22Rv1 (cell line): ENCODE data around the gene SV2C.

Source experiments
- ZFX ChIP-seq: fragments of 450-650 bp; IDR thresholded peaks from 2 replicates; pipeline ENCODE4 v1.6.1; 2017; ENCODE audit warnings: antibody characterized with exemption, borderline replicate concordance
- TF ChIP-seq, protein P1 (sequence below): fragments of 450-650 bp; IDR thresholded peaks from 2 replicates; pipeline ENCODE4 v1.5.1; 2017; ENCODE audit warnings: mild to moderate bottlenecking

DNA sequence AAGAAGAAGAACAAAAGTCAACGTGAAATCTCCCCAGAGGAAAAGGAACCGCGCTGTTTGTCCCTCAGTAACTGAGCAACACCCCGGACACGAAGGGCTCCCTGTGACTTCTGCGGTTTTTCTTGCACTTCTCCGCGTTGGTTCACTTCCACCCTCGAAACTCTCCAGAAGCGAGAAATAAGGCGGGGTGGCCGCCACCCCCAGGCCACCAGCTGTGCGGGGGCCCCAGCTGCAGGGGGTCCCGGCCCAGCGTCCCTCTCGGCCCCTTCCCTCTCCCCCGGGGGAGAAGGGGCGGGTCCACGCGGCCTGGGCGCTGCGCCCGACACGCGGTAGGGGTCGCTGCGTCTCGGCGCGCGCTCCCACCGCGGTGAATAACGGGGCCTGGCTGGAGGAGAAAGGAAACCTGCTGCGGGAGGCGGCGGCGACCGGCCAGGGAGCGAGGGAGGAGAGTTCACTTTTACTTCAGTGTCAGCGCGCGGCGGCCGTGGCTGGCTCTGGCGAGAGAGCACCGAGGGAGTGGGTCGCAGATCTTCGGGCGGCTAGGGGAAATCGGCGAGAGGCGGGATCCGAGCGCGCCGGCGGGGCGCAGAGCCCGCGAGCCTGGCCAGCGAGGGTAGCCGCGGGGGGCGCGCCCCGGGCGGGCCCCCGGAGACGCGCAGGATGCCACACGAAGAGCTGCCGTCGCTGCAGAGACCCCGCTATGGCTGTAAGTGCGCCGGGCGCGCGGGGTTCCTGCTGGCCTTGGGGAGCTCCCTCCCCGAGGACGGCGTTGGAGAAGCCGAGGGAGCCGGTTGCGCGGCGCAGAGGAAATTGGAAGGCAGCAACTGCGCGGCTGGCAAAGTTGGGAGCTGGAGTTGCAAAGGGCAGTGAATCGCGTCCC lies 319.9 kb downstream of the SV2C start, which contains the start of gene IQGAP2:
- TF ChIP-seq, protein P1, sequence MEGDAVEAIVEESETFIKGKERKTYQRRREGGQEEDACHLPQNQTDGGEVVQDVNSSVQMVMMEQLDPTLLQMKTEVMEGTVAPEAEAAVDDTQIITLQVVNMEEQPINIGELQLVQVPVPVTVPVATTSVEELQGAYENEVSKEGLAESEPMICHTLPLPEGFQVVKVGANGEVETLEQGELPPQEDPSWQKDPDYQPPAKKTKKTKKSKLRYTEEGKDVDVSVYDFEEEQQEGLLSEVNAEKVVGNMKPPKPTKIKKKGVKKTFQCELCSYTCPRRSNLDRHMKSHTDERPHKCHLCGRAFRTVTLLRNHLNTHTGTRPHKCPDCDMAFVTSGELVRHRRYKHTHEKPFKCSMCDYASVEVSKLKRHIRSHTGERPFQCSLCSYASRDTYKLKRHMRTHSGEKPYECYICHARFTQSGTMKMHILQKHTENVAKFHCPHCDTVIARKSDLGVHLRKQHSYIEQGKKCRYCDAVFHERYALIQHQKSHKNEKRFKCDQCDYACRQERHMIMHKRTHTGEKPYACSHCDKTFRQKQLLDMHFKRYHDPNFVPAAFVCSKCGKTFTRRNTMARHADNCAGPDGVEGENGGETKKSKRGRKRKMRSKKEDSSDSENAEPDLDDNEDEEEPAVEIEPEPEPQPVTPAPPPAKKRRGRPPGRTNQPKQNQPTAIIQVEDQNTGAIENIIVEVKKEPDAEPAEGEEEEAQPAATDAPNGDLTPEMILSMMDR: peak; percentile 89
- TF ChIP-seq ZFX: no peak
